ENCODE results near the gene PCARE.

Gene PCARE

DNA sequence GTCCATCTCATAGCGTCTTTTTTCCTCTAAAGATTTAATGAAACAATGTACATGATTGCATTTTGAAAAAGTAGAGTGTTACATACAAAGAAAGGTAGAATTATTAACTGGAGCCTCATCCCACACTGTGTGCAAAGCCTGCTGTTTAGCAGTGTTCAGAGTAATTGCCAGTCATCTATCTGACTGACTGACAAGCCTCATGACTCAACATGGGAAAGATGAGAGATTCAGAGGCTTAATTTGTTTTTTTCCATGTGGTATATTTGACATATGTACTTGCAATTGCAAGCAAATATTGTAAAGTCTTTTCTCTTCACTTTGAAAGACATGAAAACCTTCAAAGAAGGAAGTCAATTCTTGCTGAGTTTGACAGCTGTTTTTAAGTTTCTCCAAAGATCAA lies 14.7 kb downstream of the PCARE start:
- TF ChIP-seq, protein P1, sequence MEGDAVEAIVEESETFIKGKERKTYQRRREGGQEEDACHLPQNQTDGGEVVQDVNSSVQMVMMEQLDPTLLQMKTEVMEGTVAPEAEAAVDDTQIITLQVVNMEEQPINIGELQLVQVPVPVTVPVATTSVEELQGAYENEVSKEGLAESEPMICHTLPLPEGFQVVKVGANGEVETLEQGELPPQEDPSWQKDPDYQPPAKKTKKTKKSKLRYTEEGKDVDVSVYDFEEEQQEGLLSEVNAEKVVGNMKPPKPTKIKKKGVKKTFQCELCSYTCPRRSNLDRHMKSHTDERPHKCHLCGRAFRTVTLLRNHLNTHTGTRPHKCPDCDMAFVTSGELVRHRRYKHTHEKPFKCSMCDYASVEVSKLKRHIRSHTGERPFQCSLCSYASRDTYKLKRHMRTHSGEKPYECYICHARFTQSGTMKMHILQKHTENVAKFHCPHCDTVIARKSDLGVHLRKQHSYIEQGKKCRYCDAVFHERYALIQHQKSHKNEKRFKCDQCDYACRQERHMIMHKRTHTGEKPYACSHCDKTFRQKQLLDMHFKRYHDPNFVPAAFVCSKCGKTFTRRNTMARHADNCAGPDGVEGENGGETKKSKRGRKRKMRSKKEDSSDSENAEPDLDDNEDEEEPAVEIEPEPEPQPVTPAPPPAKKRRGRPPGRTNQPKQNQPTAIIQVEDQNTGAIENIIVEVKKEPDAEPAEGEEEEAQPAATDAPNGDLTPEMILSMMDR (IDR thresholded peaks at IDR 0.05; ENCODE audit: insufficient read depth, low read depth, low read length, missing control alignments), result no peak
- no peak for DNase-seq (ENCODE audit: low read depth)
- no peak overlapping the region for H3K4me3 ChIP-seq (ENCODE audit: low read depth, low read length)

DNA sequence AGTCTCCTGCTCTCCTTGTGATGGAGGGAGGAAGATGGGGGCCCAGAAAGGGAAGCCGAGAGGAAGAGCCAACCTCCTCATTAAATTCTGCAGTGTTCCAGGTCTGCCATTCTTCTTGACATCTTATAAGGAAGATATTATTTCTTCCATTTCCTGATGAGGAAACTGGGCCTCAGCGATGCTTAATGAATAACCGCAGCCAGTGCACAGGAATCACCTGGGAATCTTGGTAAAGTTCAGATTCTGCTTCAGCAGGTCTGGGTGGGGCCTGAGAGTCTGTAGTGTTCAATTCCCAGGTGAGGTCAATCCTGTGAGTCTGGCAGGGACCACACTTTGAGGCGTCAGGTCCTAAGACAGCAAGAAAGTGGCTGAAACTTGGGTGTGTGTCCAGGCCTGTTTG lies 17.3 kb downstream of the PCARE start:
- DNase-seq (ENCODE audit: low read depth), result no peak
- H3K4me3 ChIP-seq (ENCODE audit: low read depth, low read length), result no peak overlapping the region
- TF ChIP-seq, protein P1 (IDR thresholded peaks at IDR 0.05; ENCODE audit: insufficient read depth, low read depth, low read length, missing control alignments), result no peak

DNA sequence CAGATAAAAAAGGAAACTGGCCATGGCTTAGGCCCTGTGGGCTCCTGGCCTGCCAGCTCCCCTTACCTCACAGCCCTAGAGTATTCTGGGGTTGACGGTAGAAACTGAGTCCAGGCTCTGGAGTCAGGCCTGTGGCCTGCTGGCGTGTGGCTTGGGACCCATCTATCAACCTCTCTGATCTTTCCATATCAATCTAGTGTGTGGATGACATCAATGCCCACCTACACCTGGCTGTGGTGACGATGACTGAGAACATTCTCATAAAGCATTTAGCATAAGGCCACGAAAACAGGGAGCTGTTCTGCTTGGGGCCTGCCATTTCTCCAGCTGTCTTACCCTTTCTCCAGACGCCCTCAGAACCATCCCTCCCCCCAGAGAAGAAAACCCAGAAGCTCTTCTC lies 17.9 kb downstream of the PCARE start:
- TF ChIP-seq, protein P1 (IDR thresholded peaks at IDR 0.05; ENCODE audit: insufficient read depth, low read depth, low read length, missing control alignments), result no peak
- H3K4me3 ChIP-seq (ENCODE audit: low read depth, low read length), result no peak overlapping the region
- DNase-seq (ENCODE audit: low read depth), result no peak

DNA sequence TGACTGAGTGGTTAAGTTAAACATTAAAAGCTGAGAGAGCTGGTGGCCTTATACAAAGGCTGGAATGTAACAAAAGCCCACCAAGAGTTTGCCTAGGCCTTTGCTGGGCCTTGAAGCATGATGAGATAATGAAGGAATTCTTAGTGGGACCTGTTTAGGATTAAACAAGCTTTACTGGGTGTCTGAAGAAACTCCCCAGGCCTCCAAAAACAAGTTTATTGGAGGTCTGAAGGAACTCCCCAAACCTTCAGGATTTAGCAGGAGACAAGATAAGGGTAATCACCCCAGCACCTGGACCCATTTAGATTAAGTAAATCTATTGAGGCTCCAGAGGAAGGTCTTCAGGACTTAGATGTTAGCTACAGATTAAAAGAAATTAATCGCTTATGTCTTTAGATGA lies 18.7 kb downstream of the PCARE start:
- H3K4me3 ChIP-seq (ENCODE audit: low read depth, low read length), result no peak overlapping the region

DNA sequence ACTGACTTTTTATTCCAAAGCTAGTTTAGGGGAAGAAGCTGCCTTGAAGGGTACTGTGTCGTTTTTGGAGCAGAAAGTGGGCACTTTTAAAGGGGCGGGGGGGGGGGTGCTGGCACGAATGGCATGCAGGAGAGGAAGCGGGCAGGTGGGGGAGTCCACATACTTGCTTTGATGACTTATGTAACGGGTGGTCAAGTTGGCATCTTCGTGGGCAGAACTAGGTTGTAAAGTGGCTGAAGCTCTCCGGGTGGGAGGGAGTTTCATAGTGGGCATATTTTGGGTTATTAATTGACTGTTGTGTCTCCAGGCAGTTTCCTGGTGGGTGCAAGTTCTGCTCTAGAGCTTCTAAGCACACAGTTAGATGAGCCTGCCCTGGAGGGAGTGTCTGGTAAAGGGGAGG lies 19.9 kb downstream of the PCARE start:
- no peak overlapping the region for H3K4me3 ChIP-seq (ENCODE audit: low read depth, low read length)
- DNase-seq (ENCODE audit: low read depth), result no peak
- TF ChIP-seq, protein P1 (IDR thresholded peaks at IDR 0.05; ENCODE audit: insufficient read depth, low read depth, low read length, missing control alignments), result no peak

More for the DNA sequence above, 18.7 kb downstream of the PCARE start:
- TF ChIP-seq, protein P1 (IDR thresholded peaks at IDR 0.05; ENCODE audit: insufficient read depth, low read depth, low read length, missing control alignments), result no peak
- DNase-seq (ENCODE audit: low read depth), result no peak

DNA sequence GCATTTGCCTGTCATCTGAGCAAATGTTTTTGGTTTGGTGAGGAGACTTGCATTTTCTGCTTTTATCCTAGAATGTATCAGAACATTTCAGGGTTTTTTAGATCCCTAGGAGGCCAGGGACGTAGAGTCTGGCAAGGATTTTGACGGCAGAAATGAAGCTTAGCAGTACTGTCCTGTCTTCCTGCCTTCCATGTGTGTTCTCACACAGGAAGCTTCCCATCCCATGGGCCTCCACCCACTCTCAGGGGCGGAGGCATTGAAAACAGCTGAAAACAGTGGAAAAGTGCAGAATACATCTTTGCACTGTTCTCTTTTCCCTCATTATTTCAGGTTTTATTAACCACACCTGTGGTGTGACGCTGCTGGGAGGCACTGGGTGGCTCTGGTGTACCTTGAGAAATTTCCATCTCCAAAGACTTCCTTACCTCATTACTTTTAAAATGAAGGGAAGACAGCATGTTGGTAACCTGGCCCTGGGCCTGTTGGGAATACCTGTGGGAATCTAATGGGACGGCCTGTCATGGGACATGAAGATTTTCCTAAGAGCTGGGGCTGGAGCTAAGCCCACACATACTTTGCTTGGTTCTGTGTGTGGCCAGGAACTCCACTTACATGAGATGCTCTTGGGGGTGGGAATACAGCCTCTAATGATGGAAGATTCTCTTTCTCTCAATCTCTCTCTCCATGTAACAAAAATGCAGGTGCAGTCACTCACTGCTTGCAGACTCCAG lies 20.5 kb downstream of the PCARE start:
- TF ChIP-seq, protein P1 (IDR thresholded peaks at IDR 0.05; ENCODE audit: insufficient read depth, low read depth, low read length, missing control alignments), result peak; percentile 6
- no peak for DNase-seq (ENCODE audit: low read depth)
- no peak overlapping the region for H3K4me3 ChIP-seq (ENCODE audit: low read depth, low read length)

DNA sequence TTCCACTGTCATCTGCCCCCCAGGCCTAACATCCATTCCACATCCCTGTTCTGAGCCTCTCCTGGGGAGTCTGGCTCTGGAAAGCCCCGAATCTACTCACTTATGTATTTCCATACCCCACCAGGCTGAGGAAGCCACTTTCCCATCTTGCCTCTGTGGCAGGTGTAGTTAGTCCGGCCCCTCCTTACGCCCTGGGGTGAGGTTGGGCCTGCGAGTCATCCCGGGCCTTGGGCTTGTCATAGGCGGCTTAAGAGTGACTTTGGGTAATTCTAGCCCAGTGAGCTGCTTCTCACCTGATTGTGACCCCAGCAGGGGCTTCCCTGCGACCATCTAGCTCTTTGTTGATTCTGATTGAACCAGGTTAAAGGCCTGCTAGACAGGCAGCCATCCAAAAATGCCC lies 21.1 kb downstream of the PCARE start:
- DNase-seq (ENCODE audit: low read depth), result peak; percentile 21
- H3K4me3 ChIP-seq (ENCODE audit: low read depth, low read length), result no peak overlapping the region
- TF ChIP-seq, protein P1 (IDR thresholded peaks at IDR 0.05; ENCODE audit: insufficient read depth, low read depth, low read length, missing control alignments), result no peak

Measured in GM12865 (cell line).